HepG2 (cell line): ENCODE results near the gene PDE1C.

Source experiments
- CHD4 ChIP-seq: fragments of 200-600 bp; sonication (generic); IDR thresholded peaks from 2 replicates; pipeline ENCODE4 v1.7.0; 2017; ENCODE audit warnings: mild to moderate bottlenecking, low read length, borderline replicate concordance
- NFYB ChIP-seq: sonication (generic); formaldehyde crosslinking; IDR thresholded peaks from 2 replicates; pipeline ENCODE4 v1.4.0; 2020; ENCODE audit warnings: missing genetic modification reagents
- TARDBP ChIP-seq: sonication (generic); formaldehyde crosslinking; IDR thresholded peaks from 2 replicates; pipeline ENCODE4 v1.8.0; 2022; ENCODE audit warnings: mild to moderate bottlenecking, missing genetic modification reagents
- TCF7L2 ChIP-seq: IDR thresholded peaks from 2 replicates; pipeline ENCODE4 v1.6.1; 2011; ENCODE audit warnings: mild to moderate bottlenecking, low read depth, low read length, moderate library complexity
- ZNF546 ChIP-seq: sonication (generic); formaldehyde crosslinking; conservative IDR thresholded peaks from 2 replicates; pipeline ENCODE4 v1.8.1; 2023; ENCODE audit warnings: mild to moderate bottlenecking, missing genetic modification reagents
- ZNF773 ChIP-seq: sonication (generic); formaldehyde crosslinking; IDR thresholded peaks from 2 replicates; pipeline ENCODE4 v1.4.0; 2020; ENCODE audit warnings: missing genetic modification reagents, borderline replicate concordance
- ZNF850 ChIP-seq: sonication (generic); formaldehyde crosslinking; conservative IDR thresholded peaks from 2 replicates; pipeline ENCODE4 v1.9.0; 2021; ENCODE audit warnings: mild to moderate bottlenecking, missing genetic modification reagents

DNA sequence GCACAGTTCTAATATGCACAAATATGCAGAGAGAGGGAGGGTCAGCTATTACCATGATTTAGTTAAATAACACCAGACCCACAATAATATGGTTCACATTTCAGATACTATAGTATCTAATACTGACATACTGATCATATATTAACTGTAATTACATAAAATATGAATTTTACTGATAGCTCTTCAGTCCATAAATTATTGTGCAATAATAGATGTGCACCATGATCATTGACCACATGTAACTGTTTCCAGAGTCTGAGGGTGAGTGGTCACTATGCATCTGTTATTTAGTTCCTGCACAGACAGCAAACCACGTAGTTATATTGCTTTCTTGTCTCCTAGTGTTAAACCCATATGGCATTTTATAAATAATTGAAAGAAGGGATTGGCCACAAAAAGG, 353.9 kb downstream of the PDE1C start:
- TF ChIP-seq TARDBP (no peak), TCF7L2 (no peak), CHD4 (no peak), ZNF850 (CRISPR knock-in tag) (no peak), NFYB (CRISPR knock-in tag) (no peak), ZNF546 (no peak), ZNF773 (CRISPR knock-in tag) (no peak)
